PC-9 (cell line): ENCODE measurements around the gene HTR3D. TPM values are rescaled to one million over a fixed set of nuclear protein-coding genes. Genes with fewer than 3 reads are reported as not detected.

Experiments used
- BruUV-seq: library from RNA; stranded (reverse); fragments of 400-500 nt; replicated peaks from 2 replicates; lab custom pipeline; 2021; lab: Mats Ljungman, UMichigan
- CTCF ChIA-PET: fragments of 300-600 bp; sonication (Branson Sonifier 250); formaldehyde crosslinking; loops from one replicate; lab custom pipeline; 2022; ENCODE audit warnings: antibody characterized with exemption; lab: Charles Lee
- POLR2A ChIA-PET: fragments of 300-600 bp; sonication (Branson Sonifier 250); formaldehyde crosslinking; loops from one replicate; lab custom pipeline; 2022; ENCODE audit warnings: antibody characterized with exemption; ENCODE audit not compliant: unreplicated experiment; lab: Charles Lee
- DNase-seq, 2 experiments: peaks; one replicate each; pipeline versions ENCODE4 v3.0.0 to v3.0.0-alpha.2; 2015 to 2022; ENCODE audit warnings: mixed read lengths in 1 of 2
- H2AFZ ChIP-seq: fragments of 200-600 bp; sonication (generic); 2 replicates; pipeline ENCODE4 v1.8.1; 2017; ENCODE audit warnings: antibody characterized with exemption
- H3F3A ChIP-seq: fragments of 200-600 bp; sonication (generic); 2 replicates; pipeline ENCODE4 v1.8.1; 2017; ENCODE audit warnings: antibody characterized with exemption, mild to moderate bottlenecking, low read depth; ENCODE audit not compliant: insufficient read depth
- H3K27ac ChIP-seq: fragments of 200-600 bp; sonication (generic); 2 replicates; pipeline ENCODE4 v1.6.1; 2016; ENCODE audit warnings: mixed run types
- H3K27me3 ChIP-seq: fragments of 200-600 bp; sonication (generic); 2 replicates; pipeline ENCODE4 v1.6.1; 2016; ENCODE audit warnings: low read depth, mixed run types; ENCODE audit not compliant: insufficient read depth
- H3K36me3 ChIP-seq: fragments of 200-600 bp; sonication (generic); 2 replicates; pipeline ENCODE4 v1.6.1; 2016; ENCODE audit warnings: low read depth, mixed run types
- H3K4me1 ChIP-seq: fragments of 200-600 bp; sonication (generic); replicated peaks from 2 replicates; pipeline ENCODE4 v1.6.1; 2016; ENCODE audit warnings: mixed run types; ENCODE audit not compliant: insufficient read depth
- H3K4me2 ChIP-seq: fragments of 200-600 bp; sonication (generic); 2 replicates; pipeline ENCODE4 v1.6.1; 2017; ENCODE audit warnings: mixed run types
- H3K4me3 ChIP-seq: fragments of 200-600 bp; sonication (generic); 2 replicates; pipeline ENCODE4 v1.6.1; 2016; ENCODE audit warnings: mixed run types
- H3K79me2 ChIP-seq: fragments of 200-600 bp; sonication (generic); 2 replicates; pipeline ENCODE4 v1.6.1; 2017; ENCODE audit warnings: low read depth, mixed run types
- H3K9me2 ChIP-seq: fragments of 200-600 bp; sonication (generic); 2 replicates; pipeline ENCODE4 v1.8.1; 2017; ENCODE audit warnings: mild to moderate bottlenecking; ENCODE audit not compliant: insufficient read depth
- H3K9me3 ChIP-seq: fragments of 200-600 bp; sonication (generic); 2 replicates; pipeline ENCODE4 v1.8.1; 2016; ENCODE audit warnings: low read depth; ENCODE audit not compliant: insufficient read depth
- H4K20me1 ChIP-seq: fragments of 200-600 bp; sonication (generic); 2 replicates; pipeline ENCODE4 v1.8.1; 2017; ENCODE audit not compliant: insufficient read depth
- CTCF ChIP-seq: fragments of 200-600 bp; sonication (generic); conservative IDR thresholded peaks from 2 replicates; pipeline ENCODE4 v1.6.1; 2017; ENCODE audit warnings: mixed run types, antibody characterized with exemption, mild to moderate bottlenecking, moderate library complexity
- EZH2 ChIP-seq: fragments of 200-600 bp; sonication (generic); IDR thresholded peaks from 2 replicates; pipeline ENCODE4 v1.8.0; 2017; ENCODE audit warnings: antibody characterized with exemption, low read depth
- intact Hi-C: fragments of 100-400 bp; cut with micrococcal nuclease; formaldehyde crosslinking; loops from one replicate; pipeline ENCODE4 v1.10.0; 2022; ENCODE audit not compliant: unreplicated experiment
- total RNA-seq: library from RNA; stranded (reverse); gene quantifications from 2 replicates; pipeline ENCODE4 v1.2.3, GENCODE V29; 2021

HTR3D gene
- total RNA-seq, 1 experiment from 2014 or later: not detected

GRCh38 chr3:184002469-184002868 lies 29.1 kb upstream of the HTR3D start:
- Histone ChIP-seq H3K9me2 (no peaks in the 10 kb centered on the region), H3K79me2 (peaks cover 81% of the 10 kb centered on the region), H3K27me3 (no peaks in the 10 kb centered on the region), H3K9me3 (no peaks in the 10 kb centered on the region; the same call in 1 of the 2 replicates), H3K4me2 (peak overlapping the region; percentile 49), H3K4me1 (peaks cover 72% of the 10 kb centered on the region), H2AFZ (no peak overlapping the region), H3K4me3 (no peak overlapping the region), H4K20me1 (no peaks in the 10 kb centered on the region), H3K36me3 (peaks cover 40% of the 10 kb centered on the region), H3K27ac (peak overlapping the region; percentile 97), H3F3A (peaks cover 65% of the 10 kb centered on the region)
- DNase-seq: no peak
- intact Hi-C loops: no loop called here
- CTCF ChIA-PET: no interaction called here
- no TSS peak for BruUV-seq
- POLR2A ChIA-PET: no interaction called here
- TF ChIP-seq EZH2 (no peak), CTCF (no peak)

GRCh38 chr3:184003187-184003967 lies 28.2 kb upstream of the HTR3D start:
- Histone ChIP-seq H3K4me3 (peak overlapping the region; percentile 9; the same call in 1 of the 2 replicates), H3K9me3 (no peaks in the 10 kb centered on the region; the same call in 1 of the 2 replicates), H3K4me2 (peak overlapping the region; percentile 49), H3F3A (peaks cover 68% of the 10 kb centered on the region), H3K79me2 (peaks cover 82% of the 10 kb centered on the region), H3K36me3 (peaks cover 42% of the 10 kb centered on the region), H3K27me3 (no peaks in the 10 kb centered on the region), H3K27ac (peak overlapping the region; percentile 97), H3K4me1 (peaks cover 74% of the 10 kb centered on the region), H3K9me2 (no peaks in the 10 kb centered on the region), H4K20me1 (no peaks in the 10 kb centered on the region), H2AFZ (no peak overlapping the region)
- CTCF ChIA-PET: no interaction called here
- POLR2A ChIA-PET: interaction anchor here (0.5 to 1.2 kb wide), 3 partner anchors 9 to 37 kb away, joined by 3 to 8 read pairs (median 8); partner anchors contain the start of gene ABCC5
- no TSS peak for BruUV-seq
- DNase-seq: peak in 1 of 2 experiments; percentile 99
- intact Hi-C loops: no loop called here
- no peak for TF ChIP-seq CTCF
- TF ChIP-seq EZH2: no peak

GRCh38 chr3:184004476-184004875 lies 27.1 kb upstream of the HTR3D start:
- BruUV-seq: no TSS peak
- Histone ChIP-seq H2AFZ (no peak overlapping the region), H3K27me3 (no peaks in the 10 kb centered on the region), H3F3A (peaks cover 69% of the 10 kb centered on the region), H3K9me3 (no peaks in the 10 kb centered on the region; the same call in 1 of the 2 replicates), H3K4me1 (peaks cover 74% of the 10 kb centered on the region), H4K20me1 (no peaks in the 10 kb centered on the region), H3K79me2 (peaks cover 81% of the 10 kb centered on the region), H3K4me2 (peak overlapping the region; percentile 49), H3K9me2 (no peaks in the 10 kb centered on the region), H3K27ac (peak overlapping the region; percentile 97), H3K4me3 (no peak overlapping the region), H3K36me3 (peaks cover 48% of the 10 kb centered on the region)
- CTCF ChIA-PET: no interaction called here
- POLR2A ChIA-PET: no interaction called here
- intact Hi-C loops: no loop called here
- TF ChIP-seq EZH2 (no peak), CTCF (no peak)
- DNase-seq: peak in 1 of 2 experiments; percentile 84
